Measurements from ENCODE around the gene ESPL1.
"Not testable (repeated sequence)": the region's sequence is repeated elsewhere in the genome, so short reads cannot be mapped to it uniquely, and the experiment has no call there.

The ESPL1 gene

DNA sequence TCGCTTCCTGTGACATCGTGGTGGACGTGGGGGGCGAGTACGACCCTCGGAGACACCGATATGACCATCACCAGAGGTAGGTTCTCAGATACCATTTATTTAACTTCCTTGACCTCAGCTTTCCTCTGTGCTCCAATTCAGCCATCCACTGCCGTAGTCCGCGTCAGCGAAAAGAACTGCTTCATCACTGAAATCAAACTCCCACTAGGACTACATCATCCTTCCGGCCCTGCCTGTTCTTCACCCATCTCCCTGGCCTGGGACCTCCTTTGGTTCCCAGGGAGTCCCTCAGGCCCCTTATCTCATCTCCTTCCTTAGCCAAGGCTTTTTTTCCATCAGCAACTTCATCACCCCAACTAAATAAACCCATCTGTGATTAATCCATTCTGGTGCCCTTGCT is 32.1 kb downstream of the ESPL1 start:
- no peak for DNase-seq (ENCODE audit: low spot score)

GRCh38 chr12:53302903-53303302 is 34.8 kb downstream of the ESPL1 start:
- no peak for DNase-seq (ENCODE audit: low spot score)

- no peak for DNase-seq (ENCODE audit: low spot score)
Observed at GRCh38 chr12:53306826-53307225, 38.7 kb downstream of the ESPL1 start.

GRCh38 chr12:53308276-53308675 is 40.2 kb downstream of the ESPL1 start:
- DNase-seq (ENCODE audit: low spot score), result no peak

GRCh38 chr12:53313996-53314395 is 45.9 kb downstream of the ESPL1 start:
- DNase-seq (ENCODE audit: low spot score), result no peak

GRCh38 chr12:53320352-53321195 is 52.5 kb downstream of the ESPL1 start:
- no peak for DNase-seq (ENCODE audit: low spot score)

- no peak for DNase-seq (ENCODE audit: low spot score)
Observed at GRCh38 chr12:53324113-53324778, 56.1 kb downstream of the ESPL1 start.

GRCh38 chr12:53324779-53325510 is 56.8 kb downstream of the ESPL1 start:
- peak; percentile 93 for DNase-seq (ENCODE audit: low spot score)

DNA sequence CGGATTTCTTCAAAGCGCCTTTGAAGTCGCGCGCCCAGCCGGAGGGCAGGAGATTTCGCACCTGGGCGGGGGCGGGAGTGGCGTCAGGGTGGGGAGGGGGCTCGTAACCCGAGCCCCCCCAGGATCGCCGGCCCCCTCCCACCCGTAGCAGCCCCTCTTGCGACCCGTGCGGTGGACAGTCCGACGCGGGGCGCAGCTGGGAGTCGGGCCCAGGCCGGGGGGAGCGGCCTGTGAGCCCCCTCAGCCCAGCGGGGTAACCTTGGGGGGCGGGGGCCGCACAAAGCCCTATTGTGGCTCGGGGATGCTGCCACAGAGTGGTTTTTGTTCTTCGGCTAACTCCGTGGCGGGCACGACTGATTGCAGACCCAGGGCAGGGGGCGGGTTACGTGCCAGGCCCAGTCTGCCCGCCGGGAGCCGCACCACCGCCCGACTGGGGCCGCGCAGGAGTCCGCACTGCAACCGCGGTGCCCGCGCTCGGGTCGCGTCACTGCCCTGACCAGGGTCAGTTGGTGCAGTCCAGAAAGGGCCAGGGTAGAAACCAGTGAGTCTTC is 57.5 kb downstream of the ESPL1 start:
- DNase-seq (ENCODE audit: low spot score), result no peak

- no peak for DNase-seq (ENCODE audit: low spot score)
Observed at GRCh38 chr12:53326460-53327185, 58.5 kb downstream of the ESPL1 start.

- no peak for DNase-seq (ENCODE audit: low spot score)
Observed at GRCh38 chr12:53327435-53328042, 59.4 kb downstream of the ESPL1 start.

DNA sequence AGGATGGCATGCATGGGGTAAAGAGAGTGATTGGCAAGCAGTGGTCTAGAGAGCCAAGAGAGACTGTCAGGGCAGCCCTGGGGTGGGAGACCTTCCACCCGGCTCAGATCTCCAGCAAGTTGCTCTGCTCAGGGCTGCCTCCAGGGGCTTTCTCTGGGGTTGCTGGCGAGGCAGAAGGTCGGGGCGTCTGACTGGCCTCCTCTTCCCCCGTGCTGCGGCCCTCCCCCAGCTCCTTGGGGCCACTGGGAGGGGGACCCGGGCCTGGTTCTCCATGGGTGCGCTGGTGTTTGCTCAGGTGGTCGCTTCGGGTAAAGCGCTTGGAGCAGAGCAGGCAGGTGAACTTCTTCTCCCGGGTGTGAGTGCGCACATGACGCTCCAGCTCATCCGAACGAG is 59.9 kb downstream of the ESPL1 start:
- no peak for DNase-seq (ENCODE audit: low spot score)

DNA sequence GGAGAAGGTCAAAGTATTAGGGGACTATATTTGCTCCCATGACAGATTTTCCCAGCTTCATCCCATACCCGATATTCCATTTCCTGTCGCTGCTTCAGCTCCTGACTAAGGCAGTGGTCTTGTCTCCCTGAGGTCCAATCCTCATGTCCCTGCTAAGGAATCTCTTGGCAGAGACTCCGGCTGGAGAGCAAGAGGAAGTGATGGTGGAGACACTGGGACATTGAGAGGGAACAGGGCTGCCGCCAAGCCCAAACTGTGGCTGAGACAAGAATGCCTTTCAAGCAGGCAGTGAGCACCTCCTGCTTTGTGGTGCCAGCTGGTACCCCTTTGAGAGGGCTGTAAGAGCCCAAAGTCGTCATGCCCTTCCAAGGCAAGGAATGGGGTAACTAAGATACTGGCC is 62.6 kb downstream of the ESPL1 start:
- no peak for DNase-seq (ENCODE audit: low spot score)

- not testable (repeated sequence) for DNase-seq (ENCODE audit: low spot score)
Observed at GRCh38 chr12:53332339-53332738, 64.2 kb downstream of the ESPL1 start.

DNA sequence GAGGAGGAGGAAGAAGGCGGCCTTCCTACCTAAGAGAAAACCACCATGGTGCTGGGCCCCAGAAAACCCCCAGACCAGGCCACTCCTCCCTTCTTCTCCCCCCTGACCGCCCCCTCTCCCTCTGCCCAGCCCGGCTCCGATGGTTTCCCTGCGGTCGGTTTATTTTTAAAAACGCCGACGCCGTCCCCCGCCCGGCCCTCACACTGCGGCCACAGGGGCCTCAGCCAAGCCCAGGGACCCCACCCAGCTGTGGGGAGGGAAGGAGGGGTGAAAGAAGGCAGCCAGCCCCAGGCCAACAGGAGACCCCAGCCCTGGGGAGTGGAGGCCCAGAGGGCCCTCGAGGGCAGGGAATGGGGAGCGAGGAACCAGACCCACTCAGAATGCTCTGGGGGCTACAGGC is 64.6 kb downstream of the ESPL1 start:
- peak; percentile 21 for DNase-seq (ENCODE audit: low spot score)

- peak; percentile 15 for DNase-seq (ENCODE audit: low spot score)
Observed at GRCh38 chr12:53333289-53333688, 65.2 kb downstream of the ESPL1 start.

DNA sequence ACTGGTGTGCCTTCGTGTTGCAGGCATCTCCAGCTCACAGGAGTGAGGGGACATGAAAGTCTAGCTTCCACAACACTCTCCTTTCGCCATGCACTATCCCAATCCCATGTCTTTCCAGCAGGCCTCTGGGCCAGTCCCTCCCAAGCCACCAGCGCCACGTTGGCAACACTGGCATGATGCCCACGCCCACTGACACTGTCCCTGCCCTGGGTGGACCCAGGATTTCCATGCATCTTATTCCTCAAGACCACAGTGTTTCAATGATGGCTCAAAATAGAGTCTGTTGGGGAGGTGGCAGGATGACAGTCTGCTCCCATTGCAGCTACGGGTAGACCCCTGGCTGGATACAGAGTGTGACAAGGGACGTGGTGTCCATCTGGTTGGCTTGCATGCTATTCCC is 65.7 kb downstream of the ESPL1 start:
- no peak for DNase-seq (ENCODE audit: low spot score)

DNA sequence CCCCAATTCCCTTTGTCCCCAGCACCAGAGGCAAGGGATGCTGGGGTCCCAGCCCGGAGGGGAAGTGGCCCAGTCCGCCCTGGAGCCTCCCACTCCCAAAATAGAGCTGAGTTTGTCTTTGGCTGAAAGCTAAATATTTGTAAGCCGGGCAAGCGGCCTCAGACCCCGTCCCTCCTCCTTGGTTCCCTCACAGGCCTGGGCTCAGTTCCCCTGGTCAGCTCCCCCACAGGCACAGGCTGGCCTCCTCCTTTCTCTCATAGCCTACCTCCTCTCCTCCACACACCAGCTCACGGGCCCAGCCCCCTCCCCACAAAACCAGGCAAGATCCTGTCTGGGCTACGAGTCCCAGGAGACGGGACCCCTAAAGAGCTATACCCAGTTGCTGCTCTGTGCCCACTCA is 66.7 kb downstream of the ESPL1 start:
- no peak for DNase-seq (ENCODE audit: low spot score)

GRCh38 chr12:53336181-53336681 is 68.1 kb downstream of the ESPL1 start, which contains the start of gene SP7:
TSS of gene SP7 (minus strand) at chr12:53336354. CDS start at chr12:53335646, 708 bp downstream.
- DNase-seq (ENCODE audit: low spot score), result no peak

DNA sequence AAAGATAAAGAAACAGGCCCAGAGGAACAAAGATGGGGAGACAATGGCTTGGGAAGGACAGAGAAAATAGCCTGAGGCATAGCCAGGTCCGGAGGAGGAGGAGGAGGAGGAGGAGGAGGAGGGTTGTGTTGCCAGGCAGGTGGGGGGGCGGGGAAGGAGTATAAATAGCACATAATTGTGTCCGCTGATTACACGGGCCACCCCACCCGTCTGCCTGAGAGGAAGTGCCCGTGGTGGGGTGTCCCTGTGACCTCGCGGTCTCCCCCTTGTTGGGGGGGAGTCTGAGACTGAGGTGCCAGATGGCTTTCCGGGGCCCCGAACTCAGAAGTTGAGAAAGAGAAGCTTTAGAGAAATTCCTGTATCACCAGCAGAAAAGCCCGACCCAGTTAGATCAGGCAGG is 69.9 kb downstream of the ESPL1 start:
- no peak for DNase-seq (ENCODE audit: low spot score)

DNA sequence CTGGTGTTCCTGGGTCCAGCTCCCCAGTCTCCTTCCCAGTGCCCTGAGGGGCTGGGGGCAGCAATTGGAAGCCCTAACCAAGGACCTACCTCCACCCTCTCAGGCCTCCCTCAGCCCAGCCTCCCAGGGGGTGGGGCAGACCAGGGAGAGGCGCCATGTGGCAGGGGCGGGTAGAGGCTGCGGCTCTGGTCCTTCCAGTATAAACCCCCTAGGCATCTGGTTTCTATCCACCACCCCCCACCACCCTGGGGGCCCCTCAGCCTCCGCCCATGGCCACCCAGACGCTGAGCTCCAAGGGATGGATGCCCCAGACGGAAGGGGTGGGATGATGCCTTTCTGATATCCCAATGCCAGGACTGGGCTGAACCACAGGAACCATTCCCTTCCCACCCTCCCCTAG is 70.8 kb downstream of the ESPL1 start:
- peak; percentile 47 for DNase-seq (ENCODE audit: low spot score)
